PC-9 (cell line): Measurements from ENCODE around the gene LCN10. TPM values are rescaled to one million over a fixed set of nuclear protein-coding genes. Genes with fewer than 3 reads are reported as not detected.
A peak's percentile ranks its signal among the peaks of the same experiment; 100 is the strongest.

Experiments used
- BruUV-seq: library from RNA; stranded (reverse); fragments of 400-500 nt; replicated peaks from 2 replicates; lab custom pipeline; 2021; lab: Mats Ljungman, UMichigan
- CTCF ChIA-PET: fragments of 300-600 bp; sonication (Branson Sonifier 250); formaldehyde crosslinking; loops from one replicate; lab custom pipeline; 2022; ENCODE audit warnings: antibody characterized with exemption; lab: Charles Lee
- POLR2A ChIA-PET: fragments of 300-600 bp; sonication (Branson Sonifier 250); formaldehyde crosslinking; loops from one replicate; lab custom pipeline; 2022; ENCODE audit warnings: antibody characterized with exemption; ENCODE audit not compliant: unreplicated experiment; lab: Charles Lee
- DNase-seq, 2 experiments: peaks; one replicate each; pipeline versions ENCODE4 v3.0.0 to v3.0.0-alpha.2; 2015 to 2022; ENCODE audit warnings: mixed read lengths in 1 of 2
- H2AFZ ChIP-seq: fragments of 200-600 bp; sonication (generic); 2 replicates; pipeline ENCODE4 v1.8.1; 2017; ENCODE audit warnings: antibody characterized with exemption
- H3F3A ChIP-seq: fragments of 200-600 bp; sonication (generic); 2 replicates; pipeline ENCODE4 v1.8.1; 2017; ENCODE audit warnings: antibody characterized with exemption, mild to moderate bottlenecking, low read depth; ENCODE audit not compliant: insufficient read depth
- H3K27ac ChIP-seq: fragments of 200-600 bp; sonication (generic); 2 replicates; pipeline ENCODE4 v1.6.1; 2016; ENCODE audit warnings: mixed run types
- H3K27me3 ChIP-seq: fragments of 200-600 bp; sonication (generic); 2 replicates; pipeline ENCODE4 v1.6.1; 2016; ENCODE audit warnings: low read depth, mixed run types; ENCODE audit not compliant: insufficient read depth
- H3K36me3 ChIP-seq: fragments of 200-600 bp; sonication (generic); 2 replicates; pipeline ENCODE4 v1.6.1; 2016; ENCODE audit warnings: low read depth, mixed run types
- H3K4me1 ChIP-seq: fragments of 200-600 bp; sonication (generic); replicated peaks from 2 replicates; pipeline ENCODE4 v1.6.1; 2016; ENCODE audit warnings: mixed run types; ENCODE audit not compliant: insufficient read depth
- H3K4me2 ChIP-seq: fragments of 200-600 bp; sonication (generic); 2 replicates; pipeline ENCODE4 v1.6.1; 2017; ENCODE audit warnings: mixed run types
- H3K4me3 ChIP-seq: fragments of 200-600 bp; sonication (generic); 2 replicates; pipeline ENCODE4 v1.6.1; 2016; ENCODE audit warnings: mixed run types
- H3K79me2 ChIP-seq: fragments of 200-600 bp; sonication (generic); 2 replicates; pipeline ENCODE4 v1.6.1; 2017; ENCODE audit warnings: low read depth, mixed run types
- H3K9me2 ChIP-seq: fragments of 200-600 bp; sonication (generic); 2 replicates; pipeline ENCODE4 v1.8.1; 2017; ENCODE audit warnings: mild to moderate bottlenecking; ENCODE audit not compliant: insufficient read depth
- H3K9me3 ChIP-seq: fragments of 200-600 bp; sonication (generic); 2 replicates; pipeline ENCODE4 v1.8.1; 2016; ENCODE audit warnings: low read depth; ENCODE audit not compliant: insufficient read depth
- H4K20me1 ChIP-seq: fragments of 200-600 bp; sonication (generic); 2 replicates; pipeline ENCODE4 v1.8.1; 2017; ENCODE audit not compliant: insufficient read depth
- EZH2 ChIP-seq: fragments of 200-600 bp; sonication (generic); IDR thresholded peaks from 2 replicates; pipeline ENCODE4 v1.8.0; 2017; ENCODE audit warnings: antibody characterized with exemption, low read depth
- intact Hi-C: fragments of 100-400 bp; cut with micrococcal nuclease; formaldehyde crosslinking; loops from one replicate; pipeline ENCODE4 v1.10.0; 2022; ENCODE audit not compliant: unreplicated experiment
- total RNA-seq: library from RNA; stranded (reverse); gene quantifications from 2 replicates; pipeline ENCODE4 v1.2.3, GENCODE V29; 2021
- TF ChIP-seq, protein P1 (sequence below): fragments of 200-600 bp; sonication (generic); conservative IDR thresholded peaks from 2 replicates; pipeline ENCODE4 v1.6.1; 2017; ENCODE audit warnings: mixed run types, antibody characterized with exemption, mild to moderate bottlenecking, moderate library complexity

Gene LCN10
- total RNA-seq, 1 experiment from 2014 or later: 0.94 TPM

DNA sequence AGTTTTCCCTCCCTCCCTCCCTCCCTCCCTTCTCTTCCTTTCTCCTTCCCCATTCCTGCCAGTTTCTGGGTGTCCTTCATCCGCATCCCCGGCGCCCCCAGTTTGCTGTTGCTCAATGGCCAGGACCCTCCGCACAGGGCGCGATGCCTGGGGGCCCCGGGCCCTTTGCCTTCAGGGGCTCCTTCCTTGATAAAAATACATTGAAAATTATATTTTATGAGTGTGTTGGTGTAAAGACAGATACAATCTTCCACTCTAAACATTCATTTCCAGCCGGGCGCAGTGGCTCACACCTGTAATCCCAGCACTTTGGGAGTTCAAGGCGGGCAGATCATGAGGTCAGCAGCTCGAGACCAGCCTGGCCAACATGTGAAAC, 47.9 kb downstream of the LCN10 start:
- Histone ChIP-seq H3K4me3 (no peak overlapping the region; the same call in 1 of the 2 replicates), H3K9me2 (no peaks in the 10 kb centered on the region), H3K27ac (peak overlapping the region; percentile 94), H3K4me2 (peak overlapping the region; percentile 91), H3K36me3 (no peaks in the 10 kb centered on the region), H4K20me1 (no peaks in the 10 kb centered on the region), H3F3A (peaks cover 42% of the 10 kb centered on the region), H3K27me3 (no peaks in the 10 kb centered on the region), H3K4me1 (peaks cover 47% of the 10 kb centered on the region), H3K9me3 (no peaks in the 10 kb centered on the region), H2AFZ (no peak overlapping the region), H3K79me2 (no peaks in the 10 kb centered on the region)
- DNase-seq: no peak
- CTCF ChIA-PET: interaction anchor here (0.6 kb wide), 1 partner anchor 537 kb away, joined by 3 read pairs; no protein-coding TSS in a partner anchor
- POLR2A ChIA-PET: no interaction called here
- intact Hi-C loops: loop anchor here (2.0 to 5.0 kb wide), 6 partner anchors 16 to 210 kb away; partner anchors contain the start of gene NOTCH1
- BruUV-seq: no TSS peak
- TF ChIP-seq EZH2: no peak
- TF ChIP-seq, protein P1, sequence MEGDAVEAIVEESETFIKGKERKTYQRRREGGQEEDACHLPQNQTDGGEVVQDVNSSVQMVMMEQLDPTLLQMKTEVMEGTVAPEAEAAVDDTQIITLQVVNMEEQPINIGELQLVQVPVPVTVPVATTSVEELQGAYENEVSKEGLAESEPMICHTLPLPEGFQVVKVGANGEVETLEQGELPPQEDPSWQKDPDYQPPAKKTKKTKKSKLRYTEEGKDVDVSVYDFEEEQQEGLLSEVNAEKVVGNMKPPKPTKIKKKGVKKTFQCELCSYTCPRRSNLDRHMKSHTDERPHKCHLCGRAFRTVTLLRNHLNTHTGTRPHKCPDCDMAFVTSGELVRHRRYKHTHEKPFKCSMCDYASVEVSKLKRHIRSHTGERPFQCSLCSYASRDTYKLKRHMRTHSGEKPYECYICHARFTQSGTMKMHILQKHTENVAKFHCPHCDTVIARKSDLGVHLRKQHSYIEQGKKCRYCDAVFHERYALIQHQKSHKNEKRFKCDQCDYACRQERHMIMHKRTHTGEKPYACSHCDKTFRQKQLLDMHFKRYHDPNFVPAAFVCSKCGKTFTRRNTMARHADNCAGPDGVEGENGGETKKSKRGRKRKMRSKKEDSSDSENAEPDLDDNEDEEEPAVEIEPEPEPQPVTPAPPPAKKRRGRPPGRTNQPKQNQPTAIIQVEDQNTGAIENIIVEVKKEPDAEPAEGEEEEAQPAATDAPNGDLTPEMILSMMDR: no peak

DNA sequence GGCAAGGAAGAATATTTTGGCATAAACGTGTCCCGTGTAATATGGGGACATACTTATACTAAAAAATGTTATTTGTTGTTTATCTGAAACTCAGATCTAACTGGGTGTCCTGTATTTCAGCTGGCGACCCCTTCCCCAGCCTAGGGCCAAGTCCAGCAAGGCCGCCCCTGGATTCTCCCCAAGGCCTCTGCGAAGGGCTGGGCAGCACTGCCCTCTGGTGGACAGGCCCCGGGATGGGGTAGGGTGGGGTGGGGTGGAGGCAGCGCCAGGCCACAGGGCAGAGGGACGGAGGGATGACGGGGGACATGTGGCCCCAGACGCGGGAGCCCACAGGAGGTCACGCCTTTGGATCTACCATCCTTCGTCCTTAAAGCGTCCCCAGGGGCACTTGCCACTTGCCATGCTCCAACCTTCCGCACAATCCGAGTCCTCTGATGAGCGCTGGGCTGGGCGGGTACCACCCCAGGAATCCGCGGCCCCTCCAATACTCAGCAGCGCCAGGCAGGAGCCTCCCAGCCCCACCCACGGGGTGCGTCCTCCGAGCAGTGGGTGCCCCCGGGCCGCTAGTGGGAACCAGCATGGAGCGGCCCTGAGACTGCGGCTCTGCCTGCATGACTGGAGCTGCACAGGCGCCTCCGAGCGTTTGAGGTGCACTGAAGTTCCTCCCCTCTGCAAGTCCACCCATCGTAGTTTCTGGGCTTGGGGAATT, 48.4 kb downstream of the LCN10 start:
- CTCF ChIA-PET: interaction anchor here (0.6 to 1.1 kb wide), 6 partner anchors 21 to 537 kb away, joined by 3 to 7 read pairs (median 3); no protein-coding TSS in a partner anchor
- POLR2A ChIA-PET: interaction anchor here (0.8 to 0.9 kb wide), 2 partner anchors 12 to 60 kb away, joined by 6 to 7 read pairs; no protein-coding TSS in a partner anchor

DNA sequence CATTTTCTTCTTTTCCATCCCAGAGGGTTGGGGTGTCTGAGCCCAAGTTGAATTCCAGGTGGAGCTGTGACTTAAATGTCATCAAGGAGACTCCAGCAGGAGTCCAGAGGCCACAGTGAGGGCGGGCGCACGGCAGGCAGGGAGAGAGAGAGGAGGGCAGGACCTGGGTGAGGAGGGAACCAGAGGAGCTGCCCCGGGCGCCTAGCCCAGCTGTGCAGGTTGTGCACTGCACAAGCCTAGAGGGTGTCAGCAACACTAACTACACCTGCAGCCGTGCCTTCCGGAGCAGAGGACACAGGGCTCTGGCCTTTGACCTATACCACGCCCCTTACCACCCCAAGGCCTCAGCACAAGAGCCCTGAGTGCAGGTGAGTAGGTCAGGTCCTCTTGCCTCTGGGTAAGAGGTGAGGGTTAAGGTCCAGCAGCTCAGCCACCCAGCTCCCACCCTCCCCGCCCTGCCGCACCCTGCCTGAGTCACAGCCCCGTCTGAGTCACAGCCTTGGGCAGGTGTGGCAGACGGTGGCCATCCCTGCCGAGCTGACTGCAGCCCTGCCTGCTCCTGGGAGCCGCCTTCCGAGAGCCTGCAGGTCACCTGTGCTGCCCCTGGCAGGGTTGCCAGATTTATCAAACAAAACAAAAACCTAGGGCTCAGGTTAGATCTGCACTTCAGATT, 49.1 kb downstream of the LCN10 start:
- peak; percentile 96 to 97 for DNase-seq
- Histone ChIP-seq H3K4me3 (peak overlapping the region; percentile 43; the same call in 1 of the 2 replicates), H3K9me3 (no peaks in the 10 kb centered on the region), H3K79me2 (no peaks in the 10 kb centered on the region), H3K27ac (peak overlapping the region; percentile 94), H3F3A (peaks cover 37% of the 10 kb centered on the region), H2AFZ (no peak overlapping the region), H3K27me3 (no peaks in the 10 kb centered on the region), H3K9me2 (no peaks in the 10 kb centered on the region), H3K4me1 (peaks cover 47% of the 10 kb centered on the region), H3K4me2 (peak overlapping the region; percentile 91), H4K20me1 (no peaks in the 10 kb centered on the region), H3K36me3 (no peaks in the 10 kb centered on the region)
- ChIA-PET CTCF (interaction anchor here (0.7 to 1.1 kb wide), 6 partner anchors 20 to 293 kb away, joined by 3 to 7 read pairs (median 3); no protein-coding TSS in a partner anchor), POLR2A (interaction anchor here (0.6 to 0.9 kb wide), 4 partner anchors 11 to 331 kb away, joined by 3 to 12 read pairs (median 6); partner anchors contain the start of gene DNLZ)
- no peak for TF ChIP-seq EZH2
- TF ChIP-seq, protein P1: no peak
- no TSS peak for BruUV-seq
- intact Hi-C loops: loop anchor here (2.0 to 5.0 kb wide), 6 partner anchors 17 to 209 kb away; partner anchors contain the start of gene NOTCH1

More for the DNA sequence above, 48.4 kb downstream of the LCN10 start:
- Histone ChIP-seq H3K9me2 (no peaks in the 10 kb centered on the region), H3K4me1 (peaks cover 47% of the 10 kb centered on the region), H3K36me3 (no peaks in the 10 kb centered on the region), H3K27me3 (no peaks in the 10 kb centered on the region), H3K9me3 (no peaks in the 10 kb centered on the region), H3K79me2 (no peaks in the 10 kb centered on the region), H3F3A (peaks cover 42% of the 10 kb centered on the region), H3K4me2 (peak overlapping the region; percentile 91), H4K20me1 (no peaks in the 10 kb centered on the region), H2AFZ (no peak overlapping the region), H3K27ac (peak overlapping the region; percentile 94), H3K4me3 (peak overlapping the region; percentile 43; the same call in 1 of the 2 replicates)
- TF ChIP-seq EZH2: no peak
- TF ChIP-seq, protein P1: peak; percentile 91
- peak in 1 of 2 experiments; percentile 82 for DNase-seq
- TSS peak; percentile 24 for BruUV-seq
- intact Hi-C loops: loop anchor here (2.0 to 5.0 kb wide), 6 partner anchors 16 to 210 kb away; partner anchors contain the start of gene NOTCH1
